ENCODE data around the gene POLR2L.

GRCh38 chr11:821512-822371 is 20.6 kb downstream of the POLR2L start:
- TF ChIP-seq ZFP3 (CRISPR knock-in tag; IDR thresholded peaks at IDR 0.05) (no peak), ARNTL (CRISPR knock-in tag; IDR thresholded peaks at IDR 0.05; ENCODE audit: borderline replicate concordance, low read depth) (no peak), CSRNP3 (CRISPR knock-in tag; IDR thresholded peaks at IDR 0.05) (no peak), ISL1 (CRISPR knock-in tag; IDR thresholded peaks at IDR 0.05) (no peak), SNAI2 (CRISPR knock-in tag; IDR thresholded peaks at IDR 0.05) (no peak), ZFP30 (CRISPR knock-in tag; IDR thresholded peaks at IDR 0.05) (no peak)
- TF ChIP-seq, protein P1, sequence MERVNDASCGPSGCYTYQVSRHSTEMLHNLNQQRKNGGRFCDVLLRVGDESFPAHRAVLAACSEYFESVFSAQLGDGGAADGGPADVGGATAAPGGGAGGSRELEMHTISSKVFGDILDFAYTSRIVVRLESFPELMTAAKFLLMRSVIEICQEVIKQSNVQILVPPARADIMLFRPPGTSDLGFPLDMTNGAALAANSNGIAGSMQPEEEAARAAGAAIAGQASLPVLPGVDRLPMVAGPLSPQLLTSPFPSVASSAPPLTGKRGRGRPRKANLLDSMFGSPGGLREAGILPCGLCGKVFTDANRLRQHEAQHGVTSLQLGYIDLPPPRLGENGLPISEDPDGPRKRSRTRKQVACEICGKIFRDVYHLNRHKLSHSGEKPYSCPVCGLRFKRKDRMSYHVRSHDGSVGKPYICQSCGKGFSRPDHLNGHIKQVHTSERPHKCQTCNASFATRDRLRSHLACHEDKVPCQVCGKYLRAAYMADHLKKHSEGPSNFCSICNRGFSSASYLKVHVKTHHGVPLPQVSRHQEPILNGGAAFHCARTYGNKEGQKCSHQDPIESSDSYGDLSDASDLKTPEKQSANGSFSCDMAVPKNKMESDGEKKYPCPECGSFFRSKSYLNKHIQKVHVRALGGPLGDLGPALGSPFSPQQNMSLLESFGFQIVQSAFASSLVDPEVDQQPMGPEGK (CRISPR knock-in tag; IDR thresholded peaks at IDR 0.05; ENCODE audit: borderline replicate concordance): no peak
- TF ChIP-seq, protein P2, sequence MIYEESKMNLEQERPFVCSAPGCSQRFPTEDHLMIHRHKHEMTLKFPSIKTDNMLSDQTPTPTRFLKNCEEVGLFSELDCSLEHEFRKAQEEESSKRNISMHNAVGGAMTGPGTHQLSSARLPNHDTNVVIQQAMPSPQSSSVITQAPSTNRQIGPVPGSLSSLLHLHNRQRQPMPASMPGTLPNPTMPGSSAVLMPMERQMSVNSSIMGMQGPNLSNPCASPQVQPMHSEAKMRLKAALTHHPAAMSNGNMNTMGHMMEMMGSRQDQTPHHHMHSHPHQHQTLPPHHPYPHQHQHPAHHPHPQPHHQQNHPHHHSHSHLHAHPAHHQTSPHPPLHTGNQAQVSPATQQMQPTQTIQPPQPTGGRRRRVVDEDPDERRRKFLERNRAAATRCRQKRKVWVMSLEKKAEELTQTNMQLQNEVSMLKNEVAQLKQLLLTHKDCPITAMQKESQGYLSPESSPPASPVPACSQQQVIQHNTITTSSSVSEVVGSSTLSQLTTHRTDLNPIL (CRISPR knock-in tag; IDR thresholded peaks at IDR 0.05; ENCODE audit: low read depth): no peak

Data from SK-N-SH treated with all-trans-retinoic acid at 6 μM for 48 hours (cell line).